ENCODE data around the gene PA2G4. TPM values are rescaled to one million over a fixed set of nuclear protein-coding genes. Genes with fewer than 3 reads are reported as not detected.

PA2G4 gene
- polyA plus RNA-seq, 1 donor: 115 TPM

- DNase-seq: no peak
Observed at GRCh38 chr12:56127485-56127887, 23.1 kb downstream of the PA2G4 start.

- DNase-seq: peak; percentile 99
Observed at GRCh38 chr12:56127888-56128669, 23.7 kb downstream of the PA2G4 start, which contains the start of gene ESYT1. TSS of gene ESYT1 (plus strand) at chr12:56128267. CDS start at chr12:56128320, 53 bp downstream.

- DNase-seq: no peak
Observed at GRCh38 chr12:56128670-56129205, 24.4 kb downstream of the PA2G4 start.

DNA sequence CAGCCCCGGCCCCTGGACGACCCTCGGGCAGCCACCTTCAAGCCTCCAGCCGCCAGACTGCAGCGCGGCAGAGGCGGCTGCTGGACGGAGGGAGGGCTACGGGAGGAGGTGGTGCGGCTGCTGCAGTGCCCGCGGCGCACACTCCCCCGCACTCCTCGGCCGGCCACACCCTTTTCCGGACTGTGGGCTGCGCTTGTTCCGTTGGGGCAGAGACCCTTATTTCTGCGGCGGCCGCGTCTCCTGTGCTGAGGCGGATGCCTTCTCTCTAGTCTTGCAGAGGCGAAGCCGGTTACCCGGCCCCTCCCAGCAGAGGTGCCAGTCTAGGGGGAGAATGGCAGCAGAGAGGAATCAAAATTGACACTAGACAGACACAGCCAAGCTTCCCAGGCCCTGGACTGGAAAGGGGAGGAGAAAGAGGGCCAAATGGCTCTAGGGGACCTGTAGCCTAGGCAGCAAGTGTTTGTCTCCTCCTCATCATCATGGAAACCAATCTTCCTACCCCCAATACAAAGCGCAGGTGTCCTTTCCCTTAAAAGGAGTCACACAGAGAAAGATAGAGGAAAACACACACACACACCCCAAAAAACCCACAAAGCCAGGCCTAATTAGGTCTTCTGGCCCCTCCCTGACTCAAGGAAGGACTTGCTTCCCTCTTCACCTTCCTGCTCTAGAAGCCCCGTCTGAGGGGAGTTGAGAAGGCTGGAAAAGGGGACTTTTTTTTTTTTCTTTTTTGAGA, 25.0 kb downstream of the PA2G4 start:
- no peak for DNase-seq

- no peak for DNase-seq
Observed at GRCh38 chr12:56129942-56130495, 25.7 kb downstream of the PA2G4 start.

DNA sequence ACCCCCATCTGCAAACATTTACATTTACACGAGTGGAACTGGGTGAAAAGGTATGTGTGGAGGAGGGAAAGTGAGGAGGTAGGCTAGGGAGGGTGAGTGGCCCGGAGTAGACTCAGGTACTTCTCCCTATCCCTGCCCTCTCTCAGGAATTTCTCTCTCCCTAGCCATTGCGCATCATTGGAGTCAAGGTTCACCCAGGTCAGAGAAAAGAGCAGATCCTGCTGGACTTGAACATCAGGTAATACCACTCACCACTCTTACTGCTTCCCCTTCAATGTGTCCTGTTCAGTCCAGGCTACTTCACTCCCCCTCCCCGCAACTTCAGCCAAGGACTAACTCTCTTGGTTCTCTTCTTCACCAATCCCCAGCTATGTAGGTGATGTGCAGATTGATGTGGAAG, 26.5 kb downstream of the PA2G4 start:
- DNase-seq: no peak

- no peak for DNase-seq
Observed at GRCh38 chr12:56134897-56135296, 30.5 kb downstream of the PA2G4 start.

- no peak for DNase-seq
Observed at GRCh38 chr12:56137853-56138571, 33.7 kb downstream of the PA2G4 start.

- no peak for DNase-seq
Observed at GRCh38 chr12:56141946-56142784, 37.8 kb downstream of the PA2G4 start.

GRCh38 chr12:56143217-56143616, 38.9 kb downstream of the PA2G4 start:
- DNase-seq: no peak

- no peak for DNase-seq
Observed at GRCh38 chr12:56143870-56144269, 39.5 kb downstream of the PA2G4 start.

DNA sequence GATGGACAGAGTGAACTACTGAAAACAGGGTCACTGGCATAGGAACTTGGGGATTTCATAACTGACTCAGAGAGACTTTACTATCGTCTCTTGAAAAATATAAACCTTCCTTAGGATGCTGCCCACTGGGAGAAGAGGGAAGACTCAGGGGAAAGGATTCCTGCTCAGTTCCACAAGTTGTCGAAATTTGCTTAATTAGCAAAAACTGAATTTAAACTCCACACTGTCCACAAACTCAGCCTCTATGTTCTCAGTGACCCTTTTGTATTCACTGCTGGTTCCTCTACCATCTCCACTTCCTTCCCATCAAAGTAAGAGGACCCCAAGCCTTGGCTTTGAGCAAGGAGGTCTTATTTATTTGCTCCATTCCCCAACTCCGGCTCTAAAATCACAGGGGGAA, 40.9 kb downstream of the PA2G4 start:
- no peak for DNase-seq

- DNase-seq: no peak
Observed at GRCh38 chr12:56146492-56147460, 42.4 kb downstream of the PA2G4 start.

GRCh38 chr12:56150563-56150962, 46.2 kb downstream of the PA2G4 start:
- DNase-seq: no peak

DNA sequence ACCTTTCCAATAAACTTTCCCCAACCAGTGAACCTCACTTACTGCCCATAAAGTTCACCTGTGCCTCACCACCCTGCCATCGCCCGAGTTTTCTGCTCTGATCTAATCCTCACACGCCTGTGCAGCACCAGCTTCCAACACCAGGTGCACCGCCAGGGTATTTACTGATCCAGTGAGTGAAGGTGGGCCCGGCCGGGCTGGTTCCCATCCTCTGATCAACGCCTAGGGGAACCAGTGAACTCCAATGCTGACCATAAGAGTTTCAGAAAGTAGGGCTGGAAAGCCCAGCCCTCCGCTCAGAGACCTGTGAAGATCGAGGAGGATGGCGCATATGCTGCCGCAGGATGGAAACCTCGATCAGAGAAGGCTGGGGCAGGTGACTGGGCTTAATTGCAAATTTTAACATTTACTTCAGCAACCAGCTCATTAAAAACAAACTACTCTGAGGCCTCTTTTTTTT, 47.3 kb downstream of the PA2G4 start:
- DNase-seq: no peak

DNA sequence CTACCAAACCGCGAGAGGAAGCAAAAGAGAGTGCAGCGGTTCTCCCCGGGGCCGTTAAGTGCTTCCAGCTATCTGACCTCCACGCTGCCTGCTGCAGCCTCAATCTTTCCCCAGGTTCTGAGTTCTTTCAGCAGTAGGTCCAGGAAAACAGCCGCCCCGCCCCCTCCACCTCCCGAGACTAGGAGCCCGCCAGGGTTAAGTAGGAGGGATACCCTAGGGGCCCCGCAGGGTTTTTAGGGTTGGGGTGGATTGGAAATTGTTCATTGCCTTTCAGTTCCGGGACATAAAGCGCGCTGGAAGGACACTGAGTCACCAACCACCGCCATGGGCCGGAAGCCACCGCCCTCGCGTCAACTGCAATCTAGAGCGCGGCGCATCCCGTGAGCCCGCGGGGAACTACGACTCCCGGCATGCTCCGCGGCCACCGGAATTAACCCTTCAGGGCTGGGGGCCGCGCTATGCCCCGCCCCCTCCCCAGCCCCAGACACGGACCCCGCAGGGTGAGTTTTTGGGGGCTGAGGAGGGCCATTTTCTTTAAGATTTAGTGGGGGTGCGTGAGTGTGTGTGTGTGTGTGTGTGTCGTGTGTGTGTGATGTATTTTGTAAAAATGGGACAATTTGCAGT, 47.9 kb downstream of the PA2G4 start, which contains the start of gene MYL6B:
TSS of gene MYL6B (plus strand) at position 456 of the 624 bp plus-strand sequence. CDS start 1,332 bp downstream, outside the sequence.
- DNase-seq: peak; percentile 96

GRCh38 chr12:56152756-56153677, 48.7 kb downstream of the PA2G4 start:
- no peak for DNase-seq

DNA sequence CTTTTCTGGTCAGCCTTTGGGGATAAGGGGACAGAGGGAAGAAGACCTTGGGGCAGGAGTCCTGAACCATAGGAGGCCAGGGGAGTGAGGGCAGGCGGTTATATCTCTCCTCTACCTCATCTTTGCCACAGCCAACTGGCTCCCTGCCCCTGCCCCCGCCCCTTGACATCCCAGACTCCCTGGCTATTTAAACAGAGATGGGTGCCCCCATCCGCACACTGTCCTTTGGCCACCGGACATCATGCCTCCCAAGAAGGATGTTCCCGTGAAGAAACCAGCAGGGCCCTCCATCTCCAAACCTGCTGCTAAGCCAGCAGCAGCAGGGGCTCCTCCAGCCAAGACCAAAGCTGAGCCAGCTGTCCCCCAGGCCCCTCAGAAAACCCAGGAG, 49.3 kb downstream of the PA2G4 start:
- DNase-seq: no peak

Data from hindlimb muscle (tissue), 1 donor.